ENCODE results near the gene CEBPE. TPM values are rescaled to one million over a fixed set of nuclear protein-coding genes. Genes with fewer than 3 reads are reported as not detected.

Gene CEBPE
- total and polyA plus RNA-seq, 8 donors = 0.14 to 1.0 (median 0.23) TPM; not detected in 2

DNA sequence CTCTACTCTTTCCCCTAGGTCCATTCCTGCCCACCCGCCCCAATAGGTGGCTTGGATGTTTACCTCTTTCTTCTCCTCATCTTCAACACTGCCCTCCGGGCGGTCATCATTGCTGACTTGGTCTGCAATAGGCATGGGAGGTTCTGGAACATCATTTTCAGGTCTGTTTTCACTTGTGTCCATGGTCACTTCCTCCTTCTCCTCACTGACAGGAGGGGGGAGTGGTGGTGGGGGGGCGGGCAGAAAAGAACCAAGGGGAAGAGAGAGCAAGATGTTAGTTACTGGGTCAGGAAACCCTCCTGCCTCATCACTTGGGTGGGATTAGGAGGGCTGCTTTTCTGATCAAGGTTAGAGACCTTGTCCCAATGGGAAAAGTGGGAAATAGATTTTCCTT, 49.6 kb downstream of the CEBPE start:
- intact Hi-C loops (cut with DNase I) = loop anchor here in 1 of 2 donors (5.0 kb wide), 1 partner anchor 38 kb away; no protein-coding TSS in a partner anchor
- H3K36me3 ChIP-seq = peaks cover 0 to 74% of the 10 kb centered on the region in 2 donors

DNA sequence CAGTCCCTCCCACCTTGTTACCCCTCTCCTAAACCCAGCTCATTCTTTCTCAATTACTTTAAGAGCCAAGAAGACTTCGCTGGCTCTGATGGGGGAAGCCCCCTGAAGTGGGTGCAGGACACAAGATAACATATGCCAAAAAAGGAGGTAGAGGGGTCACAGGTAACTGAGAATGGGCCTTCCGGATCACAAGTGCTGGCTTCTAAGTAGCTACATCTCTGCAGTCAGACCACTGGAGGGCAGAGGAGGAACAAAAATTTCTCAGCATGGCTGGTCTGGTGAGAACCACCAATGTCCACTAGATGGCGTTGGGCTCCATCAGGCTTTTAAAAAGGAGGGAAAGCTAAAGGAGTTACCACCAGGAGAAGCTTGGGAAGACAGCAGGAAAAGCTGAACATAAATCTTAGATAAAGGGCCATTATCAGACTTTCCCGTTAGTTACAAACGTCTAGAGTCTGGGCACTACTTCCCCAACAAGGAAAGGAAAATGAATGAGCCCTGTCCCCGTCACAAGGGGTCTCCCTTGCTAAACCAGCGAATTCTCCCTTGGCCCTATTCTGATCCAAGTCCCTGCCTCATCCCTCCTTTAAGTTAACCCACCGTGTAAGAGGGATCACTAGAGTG, 50.2 kb downstream of the CEBPE start:
- Histone ChIP-seq H3K4me3 (no peak overlapping the region), H3K4me1 (peaks cover 12 to 48% of the 10 kb centered on the region in 2 donors), H3K27me3 (no peaks in the 10 kb centered on the region), H3K9me3 (no peaks in the 10 kb centered on the region), H3K27ac (peak overlapping the region; percentile 2 to 48), H3K36me3 (peaks cover 0 to 74% of the 10 kb centered on the region in 2 donors)
- TF ChIP-seq, protein P1, sequence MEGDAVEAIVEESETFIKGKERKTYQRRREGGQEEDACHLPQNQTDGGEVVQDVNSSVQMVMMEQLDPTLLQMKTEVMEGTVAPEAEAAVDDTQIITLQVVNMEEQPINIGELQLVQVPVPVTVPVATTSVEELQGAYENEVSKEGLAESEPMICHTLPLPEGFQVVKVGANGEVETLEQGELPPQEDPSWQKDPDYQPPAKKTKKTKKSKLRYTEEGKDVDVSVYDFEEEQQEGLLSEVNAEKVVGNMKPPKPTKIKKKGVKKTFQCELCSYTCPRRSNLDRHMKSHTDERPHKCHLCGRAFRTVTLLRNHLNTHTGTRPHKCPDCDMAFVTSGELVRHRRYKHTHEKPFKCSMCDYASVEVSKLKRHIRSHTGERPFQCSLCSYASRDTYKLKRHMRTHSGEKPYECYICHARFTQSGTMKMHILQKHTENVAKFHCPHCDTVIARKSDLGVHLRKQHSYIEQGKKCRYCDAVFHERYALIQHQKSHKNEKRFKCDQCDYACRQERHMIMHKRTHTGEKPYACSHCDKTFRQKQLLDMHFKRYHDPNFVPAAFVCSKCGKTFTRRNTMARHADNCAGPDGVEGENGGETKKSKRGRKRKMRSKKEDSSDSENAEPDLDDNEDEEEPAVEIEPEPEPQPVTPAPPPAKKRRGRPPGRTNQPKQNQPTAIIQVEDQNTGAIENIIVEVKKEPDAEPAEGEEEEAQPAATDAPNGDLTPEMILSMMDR (IDR thresholded peaks at IDR 0.05) = peak; percentile 94 to 99
- intact Hi-C loops (cut with DNase I) = loop anchor here in 1 of 2 donors (5.0 kb wide), 1 partner anchor 38 kb away; no protein-coding TSS in a partner anchor
- DNase-seq = peak in 3 of 4 donors; percentile 70 to 91 (median 82)
- ATAC-seq = peak; percentile 85

More for the DNA sequence above, 49.6 kb downstream of the CEBPE start:
- peaks cover 12 to 48% of the 10 kb centered on the region in 2 donors for H3K4me1 ChIP-seq
- TF ChIP-seq, protein P1 (IDR thresholded peaks at IDR 0.05) = no peak
- H3K9me3 ChIP-seq = no peaks in the 10 kb centered on the region
- DNase-seq = no peak
- no peak for ATAC-seq
- H3K27me3 ChIP-seq = no peaks in the 10 kb centered on the region
- no peak overlapping the region for H3K4me3 ChIP-seq
- H3K27ac ChIP-seq = peak overlapping the region; percentile 2 to 48

DNA sequence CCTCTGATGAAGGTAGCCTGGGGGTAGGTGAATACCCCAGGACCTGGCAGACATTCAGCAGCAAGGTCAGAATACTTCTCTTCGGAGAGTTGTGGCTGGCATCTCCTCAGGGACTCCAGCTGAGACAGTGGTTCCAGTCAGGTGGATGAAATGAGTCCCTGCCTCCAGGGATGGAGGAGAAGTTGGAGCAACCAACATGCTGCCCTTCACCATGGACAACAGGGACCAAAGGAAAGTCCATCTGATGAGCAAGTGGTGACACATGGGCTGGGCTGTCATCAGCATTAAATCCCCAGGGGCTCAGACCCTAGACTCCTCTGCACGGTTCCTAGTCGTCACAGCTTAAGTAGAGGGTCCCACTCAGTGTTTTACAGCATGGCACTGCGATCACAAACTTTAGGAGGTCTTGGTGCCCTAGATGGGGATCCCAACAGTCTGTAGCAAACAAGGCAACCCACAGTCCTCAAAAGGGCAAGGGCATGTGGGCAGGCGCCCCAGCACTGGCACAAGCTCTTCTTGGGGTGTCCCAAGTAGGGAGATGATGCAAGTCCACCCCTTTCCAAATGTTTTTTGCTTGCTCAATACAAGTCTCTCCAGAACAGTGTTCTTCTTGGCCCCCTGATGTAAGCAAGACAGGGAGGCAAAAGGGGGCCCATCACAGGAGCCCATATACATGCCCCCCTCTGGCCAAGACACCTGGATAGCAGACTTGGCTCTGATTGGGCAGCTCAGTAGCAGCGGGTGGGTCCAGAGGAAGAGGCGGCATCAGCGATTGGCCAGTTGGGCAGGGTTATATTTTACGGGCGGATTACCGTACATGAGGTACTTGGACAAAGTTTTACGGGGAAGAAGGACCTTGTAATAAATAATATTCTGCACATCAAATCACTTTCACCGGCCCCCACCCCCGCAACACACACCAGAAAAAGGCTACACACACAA, 50.9 kb downstream of the CEBPE start:
- no peaks in the 10 kb centered on the region for H3K27me3 ChIP-seq
- TF ChIP-seq, protein P1 (IDR thresholded peaks at IDR 0.05) = no peak
- ATAC-seq (no peak), DNase-seq (no peak)
- H3K27ac ChIP-seq = no peak overlapping the region
- H3K4me3 ChIP-seq = no peak overlapping the region
- H3K9me3 ChIP-seq = no peaks in the 10 kb centered on the region
- intact Hi-C loops (cut with DNase I) = loop anchor here in 1 of 2 donors (5.0 kb wide), 1 partner anchor 39 kb away; no protein-coding TSS in a partner anchor
- peaks cover 5 to 74% of the 10 kb centered on the region in 2 donors for H3K36me3 ChIP-seq
- peaks cover 12 to 48% of the 10 kb centered on the region in 2 donors for H3K4me1 ChIP-seq

Other genes starting within 250 kb of the CEBPE start
- 100 to 1,000 TPM; 141 to 147 TPM for gene LRP10, start 247.5 kb downstream of the CEBPE start, total RNA-seq
- 10 to 100 TPM; 49.3 to 60.4 (median 57.7) TPM for gene LRP10, start 247.5 kb downstream of the CEBPE start, polyA plus RNA-seq (ENCODE audit: insufficient read length in 6 of 6)
- gene REM2, start 236.0 kb downstream of the CEBPE start, total RNA-seq = under 1 TPM; 0.29 to 0.73 TPM
- 1 to 10 TPM in 1 of 6 donors, under 1 TPM in 5; 0.56 to 1.3 (median 0.87) TPM for gene REM2, start 236.0 kb downstream of the CEBPE start, polyA plus RNA-seq (ENCODE audit: insufficient read length in 6 of 6)
- 10 to 100 TPM; 64.9 to 81.8 TPM for gene RBM23, start 200.1 kb downstream of the CEBPE start, total RNA-seq
- gene RBM23, start 200.1 kb downstream of the CEBPE start, polyA plus RNA-seq (ENCODE audit: insufficient read length in 6 of 6) = 100 to 1,000 TPM in 5 of 6 donors, 10 to 100 TPM in 1; 96.3 to 133 (median 115) TPM
- gene PRMT5, start 189.9 kb downstream of the CEBPE start, total RNA-seq = 10 to 100 TPM; 48.7 to 73.3 TPM
- 100 to 1,000 TPM; 105 to 143 (median 135) TPM for gene PRMT5, start 189.9 kb downstream of the CEBPE start, polyA plus RNA-seq (ENCODE audit: insufficient read length in 6 of 6)
- gene HAUS4, start 162.2 kb downstream of the CEBPE start, total RNA-seq = 10 to 100 TPM; 47.6 to 51.4 TPM
- gene HAUS4, start 162.2 kb downstream of the CEBPE start, polyA plus RNA-seq (ENCODE audit: insufficient read length in 6 of 6) = 10 to 100 TPM; 60.1 to 82.6 (median 71.2) TPM
- 10 to 100 TPM; 37.9 to 39.5 TPM for gene AJUBA, start 136.7 kb downstream of the CEBPE start, total RNA-seq
- gene AJUBA, start 136.7 kb downstream of the CEBPE start, polyA plus RNA-seq (ENCODE audit: insufficient read length in 6 of 6) = 10 to 100 TPM; 38.2 to 51.9 (median 41.9) TPM
- 1 to 10 TPM; 8.3 TPM for gene C14orf93, start 109.1 kb downstream of the CEBPE start, total RNA-seq
- 10 to 100 TPM; 21.2 to 24.0 (median 21.6) TPM for gene C14orf93, start 109.1 kb downstream of the CEBPE start, polyA plus RNA-seq (ENCODE audit: insufficient read length in 6 of 6)
- gene PSMB5, start 84.4 kb downstream of the CEBPE start, total RNA-seq = 100 to 1,000 TPM; 114 to 140 TPM
- gene PSMB5, start 84.4 kb downstream of the CEBPE start, polyA plus RNA-seq (ENCODE audit: insufficient read length in 6 of 6) = 100 to 1,000 TPM; 174 to 199 (median 181) TPM
- gene PSMB11, start 77.0 kb downstream of the CEBPE start, total RNA-seq = not detected
- not detected for gene PSMB11, start 77.0 kb downstream of the CEBPE start, polyA plus RNA-seq (ENCODE audit: insufficient read length in 6 of 6)
- gene CDH24, start 61.7 kb downstream of the CEBPE start, total RNA-seq = 1 to 10 TPM; 6.1 to 9.2 TPM
- 10 to 100 TPM; 11.0 to 14.8 (median 11.8) TPM for gene CDH24, start 61.7 kb downstream of the CEBPE start, polyA plus RNA-seq (ENCODE audit: insufficient read length in 6 of 6)
- 100 to 1,000 TPM; 137 to 159 TPM for gene ACIN1, start 24.1 kb downstream of the CEBPE start, total RNA-seq
- 100 to 1,000 TPM; 283 to 380 (median 336) TPM for gene ACIN1, start 24.1 kb downstream of the CEBPE start, polyA plus RNA-seq (ENCODE audit: insufficient read length in 6 of 6)
- 10 to 100 TPM; 52.6 to 67.6 TPM for gene C14orf119, start 23.8 kb downstream of the CEBPE start, total RNA-seq
- 10 to 100 TPM; 57.9 to 65.3 (median 63.5) TPM for gene C14orf119, start 23.8 kb downstream of the CEBPE start, polyA plus RNA-seq (ENCODE audit: insufficient read length in 6 of 6)
- not detected for gene CIROP, start 14.3 kb downstream of the CEBPE start, total RNA-seq
- gene CIROP, start 14.3 kb downstream of the CEBPE start, polyA plus RNA-seq (ENCODE audit: insufficient read length in 6 of 6) = under 1 TPM in 2 of 6 donors, not detected in 4; 0.06 to 0.08 TPM
- 10 to 100 TPM; 38.5 to 42.2 TPM for gene SLC7A8, start 64.4 kb upstream of the CEBPE start, total RNA-seq
- 100 to 1,000 TPM; 112 to 153 (median 132) TPM for gene SLC7A8, start 64.4 kb upstream of the CEBPE start, polyA plus RNA-seq (ENCODE audit: insufficient read length in 6 of 6)
- gene RNF212B, start 118.7 kb upstream of the CEBPE start, total RNA-seq = not detected
- under 1 TPM; 0.47 to 0.94 (median 0.74) TPM for gene RNF212B, start 118.7 kb upstream of the CEBPE start, polyA plus RNA-seq (ENCODE audit: insufficient read length in 6 of 6)
- gene HOMEZ, start 166.9 kb upstream of the CEBPE start, total RNA-seq = 10 to 100 TPM; 11.9 to 13.2 TPM
- 10 to 100 TPM; 12.6 to 18.6 (median 16.8) TPM for gene HOMEZ, start 166.9 kb upstream of the CEBPE start, polyA plus RNA-seq (ENCODE audit: insufficient read length in 6 of 6)
- gene PPP1R3E, start 183.6 kb upstream of the CEBPE start, total RNA-seq = 10 to 100 TPM; 11.3 to 18.6 TPM
- 10 to 100 TPM; 18.8 to 24.5 (median 20.4) TPM for gene PPP1R3E, start 183.6 kb upstream of the CEBPE start, polyA plus RNA-seq (ENCODE audit: insufficient read length in 6 of 6)
- gene BCL2L2, start 187.6 kb upstream of the CEBPE start, total RNA-seq = 10 to 100 TPM; 37.1 to 49.9 TPM
- 10 to 100 TPM; 39.2 to 41.5 (median 40.4) TPM for gene BCL2L2, start 187.6 kb upstream of the CEBPE start, polyA plus RNA-seq (ENCODE audit: insufficient read length in 6 of 6)
- 100 to 1,000 TPM; 119 to 138 TPM for gene PABPN1, start 202.2 kb upstream of the CEBPE start, total RNA-seq
- 100 to 1,000 TPM; 187 to 256 (median 214) TPM for gene PABPN1, start 202.2 kb upstream of the CEBPE start, polyA plus RNA-seq (ENCODE audit: insufficient read length in 6 of 6)
- 10 to 100 TPM; 13.2 to 27.1 TPM for gene SLC22A17, start 233.6 kb upstream of the CEBPE start, total RNA-seq
- 10 to 100 TPM; 27.1 to 41.5 (median 35.6) TPM for gene SLC22A17, start 233.6 kb upstream of the CEBPE start, polyA plus RNA-seq (ENCODE audit: insufficient read length in 6 of 6)
- 10 to 100 TPM; 15.8 to 17.0 TPM for gene EFS, start 245.9 kb upstream of the CEBPE start, total RNA-seq
- 10 to 100 TPM; 39.7 to 64.1 (median 47.3) TPM for gene EFS, start 245.9 kb upstream of the CEBPE start, polyA plus RNA-seq (ENCODE audit: insufficient read length in 6 of 6)